Putamen (tissue), 1 donor: Measurements from ENCODE around the gene ELP4.

Source experiments
- DNase-seq: peaks from one replicate; pipeline ENCODE4 v3.0.0-alpha.2; 2016; ENCODE audit warnings: low spot score

ELP4 gene

GRCh38 chr11:31812383-31813381 lies 303.1 kb downstream of the ELP4 start:
- DNase-seq = no peak

GRCh38 chr11:31813391-31814175 lies 304.0 kb downstream of the ELP4 start:
- DNase-seq = no peak

GRCh38 chr11:31814176-31814868 lies 304.8 kb downstream of the ELP4 start:
- DNase-seq = no peak

- no peak for DNase-seq
Observed at GRCh38 chr11:31815711-31816467, 306.3 kb downstream of the ELP4 start.

- no peak for DNase-seq
Observed at GRCh38 chr11:31816468-31817053, 307.0 kb downstream of the ELP4 start.

GRCh38 chr11:31817054-31817620 lies 307.6 kb downstream of the ELP4 start:
- no peak for DNase-seq

- no peak for DNase-seq
Observed at GRCh38 chr11:31817621-31818424, 308.3 kb downstream of the ELP4 start.

- DNase-seq = no peak
Observed at GRCh38 chr11:31818425-31818755, 308.8 kb downstream of the ELP4 start.

GRCh38 chr11:31818874-31819331 lies 309.3 kb downstream of the ELP4 start:
- DNase-seq = no peak

GRCh38 chr11:31819621-31820437 lies 310.3 kb downstream of the ELP4 start:
- DNase-seq = no peak

GRCh38 chr11:31820438-31820818 lies 310.9 kb downstream of the ELP4 start:
- no peak for DNase-seq

- DNase-seq = no peak
Observed at GRCh38 chr11:31821235-31821764, 311.7 kb downstream of the ELP4 start.

- no peak for DNase-seq
Observed at GRCh38 chr11:31821766-31822165, 312.2 kb downstream of the ELP4 start.

GRCh38 chr11:31822175-31822926 lies 312.8 kb downstream of the ELP4 start:
- no peak for DNase-seq

GRCh38 chr11:31822927-31823643 lies 313.5 kb downstream of the ELP4 start:
- no peak for DNase-seq

GRCh38 chr11:31823644-31824331 lies 314.2 kb downstream of the ELP4 start:
- DNase-seq = no peak
